ENCODE data around the gene BGN. TPM values are rescaled to one million over a fixed set of nuclear protein-coding genes. Genes with fewer than 3 reads are reported as not detected.

The BGN gene
- total RNA-seq, 1 experiment from 2014 or later: 0.83 TPM

DNA sequence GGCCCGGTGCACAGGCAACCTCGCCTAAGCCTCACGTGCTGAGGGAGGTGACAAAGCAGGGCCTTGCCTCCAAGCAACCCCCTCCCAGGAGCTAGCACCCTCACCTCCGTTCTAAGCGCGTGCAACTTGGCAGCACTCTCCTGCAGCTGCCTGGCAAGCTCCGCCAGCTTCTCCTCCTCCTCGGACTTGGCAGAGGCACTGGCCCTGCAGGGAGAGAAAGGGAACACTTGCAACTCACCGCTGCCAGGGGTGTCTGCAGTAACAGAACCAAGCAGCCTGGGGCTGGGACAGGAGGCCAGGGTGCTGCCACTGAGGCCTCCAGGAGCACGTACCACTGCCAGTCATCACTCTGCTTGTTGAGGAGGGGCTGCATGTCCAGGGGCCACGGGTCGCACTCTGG, 38.6 kb upstream of the BGN start:
- Histone ChIP-seq H3K27me3 (ENCODE audit: control insufficient read depth, insufficient read depth, low read length) (no peaks in the 10 kb centered on the region), H3K36me3 (replicated peaks; ENCODE audit: control insufficient read depth, insufficient read depth, low read length) (no peaks in the 10 kb centered on the region; the same call in 1 of the 2 replicates), H3K4me3 (ENCODE audit: insufficient read depth, low read depth, low read length) (no peak overlapping the region)
- no peak for DNase-seq

DNA sequence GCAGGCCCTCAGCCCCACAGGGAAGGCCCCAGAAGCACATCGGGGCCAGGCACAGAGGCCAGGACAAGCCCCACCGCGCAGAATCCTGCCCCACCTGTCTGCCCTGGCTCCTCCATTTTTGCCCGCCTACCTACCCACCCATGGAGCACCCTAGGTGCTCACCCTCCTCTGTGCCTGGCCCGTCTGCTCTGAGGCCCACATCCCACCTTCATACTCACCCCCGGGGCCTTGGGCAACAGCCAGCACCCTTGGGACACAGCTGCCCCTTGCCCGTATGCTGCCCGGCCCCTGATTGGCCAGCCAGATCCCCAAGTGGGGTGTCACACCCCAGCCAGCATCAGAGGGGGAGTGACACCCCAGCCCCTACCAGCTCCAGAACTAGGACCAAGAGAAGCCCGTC, 38.1 kb upstream of the BGN start:
- Histone ChIP-seq H3K36me3 (replicated peaks; ENCODE audit: control insufficient read depth, insufficient read depth, low read length) (no peaks in the 10 kb centered on the region; the same call in 1 of the 2 replicates), H3K27me3 (ENCODE audit: control insufficient read depth, insufficient read depth, low read length) (no peaks in the 10 kb centered on the region), H3K4me3 (ENCODE audit: insufficient read depth, low read depth, low read length) (no peak overlapping the region)
- no peak for DNase-seq

DNA sequence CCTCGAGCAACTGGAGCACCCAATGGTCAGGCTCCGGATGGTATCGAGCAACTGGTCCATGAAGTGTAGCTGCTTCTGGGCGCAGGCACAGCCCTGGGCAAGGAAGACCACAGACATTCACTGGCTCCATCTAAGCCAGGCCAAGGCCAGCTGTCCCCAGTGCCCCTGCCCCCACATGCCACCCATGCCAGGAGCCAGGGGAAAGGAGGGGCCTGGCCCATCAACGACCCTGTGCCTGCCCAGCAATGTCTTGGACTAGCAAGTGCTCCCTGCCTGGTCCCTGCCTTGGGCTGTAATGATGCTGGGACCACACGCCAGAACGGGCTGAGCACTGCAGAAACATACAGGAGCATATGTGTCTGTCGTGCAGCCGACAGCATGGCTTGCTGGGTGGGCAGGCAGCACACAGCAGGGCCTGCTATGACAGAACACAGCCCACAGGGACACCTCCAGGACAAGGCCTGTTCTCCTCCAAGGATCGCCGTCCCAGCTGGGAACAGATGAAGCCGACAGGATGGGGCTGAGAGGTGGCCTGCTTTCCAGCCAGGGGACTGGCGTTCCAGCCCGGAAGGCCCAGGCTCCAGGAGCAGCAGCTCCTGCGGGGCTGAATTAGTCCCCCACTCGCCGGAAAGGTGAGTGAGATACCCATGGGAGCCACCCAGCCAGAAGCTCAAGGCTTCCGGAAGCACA, 37.5 kb upstream of the BGN start:
- Histone ChIP-seq H3K27me3 (ENCODE audit: control insufficient read depth, insufficient read depth, low read length) (no peaks in the 10 kb centered on the region), H3K4me3 (ENCODE audit: insufficient read depth, low read depth, low read length) (no peak overlapping the region), H3K36me3 (replicated peaks; ENCODE audit: control insufficient read depth, insufficient read depth, low read length) (no peaks in the 10 kb centered on the region; the same call in 1 of the 2 replicates)
- DNase-seq: no peak

DNA sequence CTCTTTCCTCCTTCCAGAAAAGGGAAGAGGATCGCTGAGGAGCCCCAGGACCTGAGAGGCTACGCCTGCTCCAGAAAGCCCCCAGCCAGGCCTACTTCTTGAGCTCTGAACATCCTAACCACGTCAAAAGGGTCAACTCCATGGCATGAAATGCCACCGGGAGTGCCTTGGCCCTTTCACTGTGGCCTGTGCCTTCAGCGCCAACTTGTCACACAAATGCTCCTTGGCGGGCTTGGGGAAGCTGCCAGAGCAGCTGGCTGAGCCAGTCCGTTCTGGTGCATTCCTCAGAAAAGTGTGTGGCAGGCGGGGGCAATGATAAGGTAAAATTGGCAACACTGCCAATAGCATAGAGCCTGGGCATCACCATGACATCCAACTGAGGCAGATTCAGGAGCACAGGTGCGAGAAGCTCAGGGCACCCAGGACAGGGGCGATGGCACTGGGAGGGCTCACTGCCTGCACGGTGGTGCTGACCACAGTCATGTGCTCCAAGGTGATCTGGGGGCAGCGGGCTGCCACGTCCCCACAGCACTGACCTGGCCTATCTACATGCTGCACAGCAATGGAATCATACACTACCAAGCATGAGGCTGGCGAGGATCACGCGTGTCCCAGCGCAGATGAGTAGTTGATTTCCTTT, 36.8 kb upstream of the BGN start:
- no peaks in the 10 kb centered on the region for H3K27me3 ChIP-seq (ENCODE audit: control insufficient read depth, insufficient read depth, low read length)
- no peak for DNase-seq
- no peaks in the 10 kb centered on the region; the same call in 1 of the 2 replicates for H3K36me3 ChIP-seq (replicated peaks; ENCODE audit: control insufficient read depth, insufficient read depth, low read length)
- no peak overlapping the region for H3K4me3 ChIP-seq (ENCODE audit: insufficient read depth, low read depth, low read length)

DNA sequence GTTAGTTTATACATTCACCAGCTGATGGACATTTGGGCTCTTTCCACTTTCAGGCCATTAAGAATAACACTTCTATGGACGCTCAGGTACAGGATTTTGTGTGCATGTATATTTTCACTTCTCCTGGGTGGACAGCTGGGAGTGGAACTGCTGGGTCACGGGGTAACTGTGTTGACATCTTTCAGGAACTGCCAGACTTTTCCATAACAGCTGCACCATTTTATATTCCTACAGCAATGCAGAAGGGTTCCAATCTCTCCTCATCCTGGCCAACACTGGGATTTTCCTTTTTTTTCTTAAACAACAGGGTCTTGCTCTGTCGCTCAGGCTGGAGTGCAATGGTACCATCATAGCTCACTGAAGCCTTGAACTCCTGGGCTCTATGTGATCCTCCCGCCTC, 36.3 kb upstream of the BGN start:
- DNase-seq: no peak
- no peak overlapping the region for H3K4me3 ChIP-seq (ENCODE audit: insufficient read depth, low read depth, low read length)
- no peaks in the 10 kb centered on the region for H3K27me3 ChIP-seq (ENCODE audit: control insufficient read depth, insufficient read depth, low read length)
- H3K36me3 ChIP-seq (replicated peaks; ENCODE audit: control insufficient read depth, insufficient read depth, low read length): no peaks in the 10 kb centered on the region; the same call in 1 of the 2 replicates

DNA sequence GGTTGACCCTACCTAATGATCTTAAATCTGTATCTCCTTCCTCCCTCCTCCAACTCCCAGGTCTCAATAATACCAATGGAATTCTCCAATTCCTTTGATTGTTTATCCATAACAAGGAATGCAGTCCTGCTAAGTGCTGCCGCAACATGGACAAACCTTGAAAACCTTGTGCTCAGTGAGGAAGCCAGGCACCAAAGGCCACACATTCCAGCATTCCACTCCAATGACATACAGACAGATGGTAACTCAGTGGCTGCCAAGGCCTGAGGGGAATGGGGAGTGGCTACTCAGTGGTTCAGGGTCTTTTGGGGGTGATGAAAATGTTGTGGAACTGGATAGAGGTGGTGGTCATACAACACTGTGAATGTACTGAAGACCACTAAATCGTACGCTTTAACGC, 34.8 kb upstream of the BGN start:
- H3K27me3 ChIP-seq (ENCODE audit: control insufficient read depth, insufficient read depth, low read length): no peaks in the 10 kb centered on the region
- no peak overlapping the region for H3K4me3 ChIP-seq (ENCODE audit: insufficient read depth, low read depth, low read length)
- H3K36me3 ChIP-seq (replicated peaks; ENCODE audit: control insufficient read depth, insufficient read depth, low read length): no peaks in the 10 kb centered on the region; the same call in 1 of the 2 replicates
- no peak for DNase-seq

DNA sequence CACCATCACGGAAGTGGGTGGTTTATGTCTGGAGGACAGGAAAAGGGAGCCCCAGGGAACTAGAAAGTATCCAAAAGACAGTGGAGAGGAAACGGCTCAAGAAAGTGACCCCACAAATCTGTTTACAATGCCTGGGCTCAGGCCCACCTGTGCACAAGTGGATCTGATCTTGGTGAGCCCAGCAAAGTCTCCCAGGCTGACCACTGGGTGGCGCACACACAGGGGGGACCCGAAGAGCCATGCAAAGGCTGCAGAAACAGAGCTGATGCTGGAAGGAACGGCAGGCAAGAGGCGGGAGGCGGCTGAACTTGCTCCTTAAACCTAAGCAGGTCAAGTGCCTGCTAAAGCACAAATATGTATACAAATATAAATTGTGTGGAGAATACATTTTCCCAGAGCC, 34.0 kb upstream of the BGN start:
- Histone ChIP-seq H3K27me3 (ENCODE audit: control insufficient read depth, insufficient read depth, low read length) (no peaks in the 10 kb centered on the region), H3K36me3 (replicated peaks; ENCODE audit: control insufficient read depth, insufficient read depth, low read length) (no peaks in the 10 kb centered on the region; the same call in 1 of the 2 replicates), H3K4me3 (ENCODE audit: insufficient read depth, low read depth, low read length) (no peak overlapping the region)
- DNase-seq: peak; percentile 85

DNA sequence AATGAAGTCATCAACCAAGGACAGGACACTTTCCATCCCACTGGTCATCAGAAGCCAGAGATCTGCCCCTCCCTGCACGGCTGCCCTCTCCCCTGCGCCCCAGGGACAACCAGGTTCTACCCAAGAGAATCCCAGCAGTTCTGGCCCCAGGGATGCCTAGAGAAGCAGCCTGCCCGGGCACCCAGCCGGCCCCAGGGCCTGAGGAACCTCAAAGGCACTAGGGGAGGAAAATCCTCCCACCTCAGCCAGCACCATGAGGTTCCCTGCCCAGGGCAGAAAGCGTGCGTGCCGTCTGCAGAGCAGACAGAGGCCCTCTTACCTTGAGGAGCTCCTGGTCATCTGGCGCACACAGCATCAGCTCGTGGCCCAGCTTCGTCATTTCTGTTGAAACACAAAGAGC, 32.5 kb upstream of the BGN start:
- no peak overlapping the region for H3K4me3 ChIP-seq (ENCODE audit: insufficient read depth, low read depth, low read length)
- no peaks in the 10 kb centered on the region for H3K27me3 ChIP-seq (ENCODE audit: control insufficient read depth, insufficient read depth, low read length)
- H3K36me3 ChIP-seq (replicated peaks; ENCODE audit: control insufficient read depth, insufficient read depth, low read length): no peaks in the 10 kb centered on the region; the same call in 1 of the 2 replicates
- no peak for DNase-seq

DNA sequence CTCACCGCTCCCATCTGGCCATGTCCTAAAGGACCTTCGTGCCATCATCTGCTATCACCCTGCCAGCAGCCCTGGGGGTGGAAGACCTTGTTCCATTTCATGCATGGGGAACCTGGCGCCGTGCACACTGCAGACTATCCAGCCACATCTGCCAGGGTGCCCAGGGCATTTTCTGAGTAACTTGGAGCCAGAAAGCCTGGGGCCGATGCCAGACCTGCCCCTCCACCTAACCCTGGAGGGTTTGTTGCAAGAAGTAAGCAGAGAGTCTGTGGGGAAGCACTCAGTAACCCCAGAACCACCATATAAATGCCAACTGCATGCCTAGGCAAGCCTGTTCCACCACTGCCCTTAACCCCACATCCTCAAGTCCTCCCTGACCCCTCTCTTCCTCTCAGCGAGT, 31.7 kb upstream of the BGN start:
- no peaks in the 10 kb centered on the region; the same call in 1 of the 2 replicates for H3K36me3 ChIP-seq (replicated peaks; ENCODE audit: control insufficient read depth, insufficient read depth, low read length)
- H3K4me3 ChIP-seq (ENCODE audit: insufficient read depth, low read depth, low read length): no peak overlapping the region
- DNase-seq: no peak
- no peaks in the 10 kb centered on the region for H3K27me3 ChIP-seq (ENCODE audit: control insufficient read depth, insufficient read depth, low read length)

DNA sequence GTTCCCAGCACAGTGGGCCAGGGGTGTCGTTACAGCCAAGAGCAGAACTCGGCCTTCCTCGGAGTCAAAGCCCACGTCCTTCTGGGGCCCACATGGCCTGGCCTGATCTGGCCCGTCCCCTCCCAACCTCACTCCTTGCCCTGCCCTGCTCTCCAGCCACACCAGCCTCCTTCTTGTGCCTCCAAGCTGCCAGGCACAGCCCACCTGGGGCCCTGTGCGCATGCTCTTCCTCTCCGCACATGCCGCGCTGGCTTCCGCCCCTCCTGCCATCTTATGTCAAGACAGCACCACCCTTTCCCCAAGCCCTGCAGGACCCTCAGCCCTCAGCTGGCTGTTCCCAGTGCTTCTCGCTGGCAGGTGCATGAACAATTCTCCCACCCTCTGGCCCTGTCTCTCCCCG, 31.2 kb upstream of the BGN start:
- Histone ChIP-seq H3K36me3 (replicated peaks; ENCODE audit: control insufficient read depth, insufficient read depth, low read length) (no peaks in the 10 kb centered on the region; the same call in 1 of the 2 replicates), H3K4me3 (ENCODE audit: insufficient read depth, low read depth, low read length) (no peak overlapping the region), H3K27me3 (ENCODE audit: control insufficient read depth, insufficient read depth, low read length) (no peaks in the 10 kb centered on the region)
- no peak for DNase-seq

DNA sequence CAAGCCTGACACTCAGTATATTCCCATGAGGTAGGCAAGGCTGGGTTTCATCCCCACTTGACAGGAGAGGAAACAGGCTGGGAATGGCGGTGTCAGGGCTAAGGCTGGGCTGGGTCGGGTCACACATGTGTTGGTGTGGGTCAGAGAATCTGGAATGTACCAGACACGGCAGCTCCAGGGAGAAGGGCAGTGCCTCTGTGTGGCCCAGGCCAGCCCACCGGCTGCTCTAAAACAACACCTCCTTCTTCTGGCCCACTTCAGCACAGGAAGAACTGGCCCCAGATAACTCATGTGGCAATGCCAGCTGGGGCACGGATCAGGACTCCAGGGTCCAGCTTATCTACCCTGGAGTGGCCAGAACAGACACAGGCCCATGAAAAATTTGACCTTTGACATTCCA, 30.7 kb upstream of the BGN start:
- Histone ChIP-seq H3K36me3 (replicated peaks; ENCODE audit: control insufficient read depth, insufficient read depth, low read length) (no peaks in the 10 kb centered on the region; the same call in 1 of the 2 replicates), H3K4me3 (ENCODE audit: insufficient read depth, low read depth, low read length) (no peak overlapping the region), H3K27me3 (ENCODE audit: control insufficient read depth, insufficient read depth, low read length) (no peaks in the 10 kb centered on the region)
- no peak for DNase-seq

DNA sequence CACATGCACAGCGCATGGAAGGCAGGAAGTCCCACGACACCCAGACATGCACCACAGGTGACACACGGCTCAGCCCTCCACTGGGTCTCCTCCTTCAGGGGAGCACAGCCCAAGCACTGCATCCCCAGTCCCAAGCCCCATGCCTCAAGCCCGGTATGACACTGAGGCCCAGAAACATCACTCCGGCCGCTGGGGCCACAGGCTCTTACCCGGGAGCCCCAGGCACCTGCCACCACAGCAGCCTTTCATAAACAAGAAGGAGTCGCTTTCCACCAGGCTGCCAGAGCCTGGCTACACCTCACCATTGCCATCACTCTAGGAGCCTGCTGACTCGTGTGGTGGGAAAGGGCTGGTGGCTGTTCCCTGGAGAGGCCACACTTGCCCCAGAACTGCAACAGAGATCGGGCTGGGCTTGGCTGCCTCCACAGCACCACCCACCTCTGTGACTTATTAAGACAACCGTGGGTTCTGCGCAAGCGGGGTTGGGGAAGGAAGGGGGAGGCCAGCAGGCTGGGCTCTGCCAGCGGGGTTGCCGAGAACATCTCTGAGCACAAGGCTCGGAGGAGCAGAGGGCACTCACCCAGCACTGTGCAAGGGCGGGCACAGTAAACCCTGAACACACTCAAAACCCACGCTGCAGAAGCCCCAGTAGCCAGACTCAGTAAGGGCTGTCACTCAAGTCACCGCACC, 28.9 kb upstream of the BGN start:
- DNase-seq: no peak
- Histone ChIP-seq H3K4me3 (ENCODE audit: insufficient read depth, low read depth, low read length) (no peak overlapping the region), H3K36me3 (replicated peaks; ENCODE audit: control insufficient read depth, insufficient read depth, low read length) (no peaks in the 10 kb centered on the region; the same call in 1 of the 2 replicates), H3K27me3 (ENCODE audit: control insufficient read depth, insufficient read depth, low read length) (no peaks in the 10 kb centered on the region)

DNA sequence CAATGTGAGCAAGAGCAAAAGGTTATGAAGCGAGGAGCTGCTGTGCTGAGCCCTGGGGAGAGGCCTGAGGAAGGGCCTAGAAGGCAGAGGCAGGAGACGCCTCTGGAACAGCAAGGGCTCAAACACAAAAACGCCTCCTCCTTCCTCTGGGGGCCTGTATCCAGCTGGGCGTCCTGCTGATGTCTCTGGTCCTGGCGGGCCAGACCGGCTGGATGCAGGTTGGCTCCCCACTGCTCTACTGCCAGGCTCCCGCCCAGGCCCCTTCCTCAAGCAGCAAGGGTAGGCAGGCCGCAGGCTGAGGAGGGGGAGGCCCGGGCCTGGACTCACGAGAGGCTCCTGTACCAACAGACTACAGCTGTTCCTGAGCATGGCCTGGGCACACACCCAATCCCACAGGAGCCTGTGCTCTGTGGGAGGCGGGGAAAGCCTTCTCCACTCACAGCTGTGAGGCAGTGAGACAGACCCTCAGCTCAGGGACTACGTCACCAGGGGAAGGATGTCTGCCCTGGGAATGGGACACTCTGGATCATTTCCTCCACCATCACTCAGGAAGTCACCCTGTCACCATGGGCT, 26.7 kb upstream of the BGN start:
- Histone ChIP-seq H3K36me3 (replicated peaks; ENCODE audit: control insufficient read depth, insufficient read depth, low read length) (no peaks in the 10 kb centered on the region; the same call in 1 of the 2 replicates), H3K27me3 (ENCODE audit: control insufficient read depth, insufficient read depth, low read length) (no peaks in the 10 kb centered on the region), H3K4me3 (ENCODE audit: insufficient read depth, low read depth, low read length) (no peak overlapping the region)
- no peak for DNase-seq

DNA sequence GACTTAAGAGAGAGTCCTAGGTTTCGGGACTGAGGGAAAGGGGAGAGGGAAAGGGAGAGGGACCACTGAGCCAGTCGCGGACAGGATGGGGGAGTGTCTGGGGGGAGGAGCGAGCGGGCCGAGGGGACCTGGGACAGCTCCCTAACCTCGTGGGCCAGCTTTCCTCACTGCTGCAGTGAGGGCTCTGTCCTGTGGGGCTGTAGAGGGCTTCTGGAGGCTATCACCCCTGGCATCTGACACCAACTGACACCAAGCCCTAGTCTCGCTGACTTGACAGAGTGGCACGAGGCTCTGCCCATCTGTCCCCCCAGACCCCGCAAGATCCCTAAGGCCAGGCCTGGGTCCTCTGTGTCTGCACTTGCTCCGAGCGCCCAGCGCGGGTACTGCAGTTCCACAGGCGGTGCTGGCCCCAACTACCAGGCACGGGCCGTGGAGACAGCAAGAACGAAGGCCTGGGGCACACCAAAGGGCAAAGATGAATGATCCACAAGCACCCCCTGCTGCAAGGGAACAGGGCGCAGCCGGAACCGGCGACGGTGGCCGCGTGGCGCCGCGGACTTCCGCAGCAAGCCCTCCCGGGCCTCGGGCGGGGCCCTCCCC, 24.9 kb upstream of the BGN start:
- peak overlapping the region; percentile 77 for H3K4me3 ChIP-seq (ENCODE audit: insufficient read depth, low read depth, low read length)
- H3K27me3 ChIP-seq (ENCODE audit: control insufficient read depth, insufficient read depth, low read length): peaks cover 7% of the 10 kb centered on the region
- no peaks in the 10 kb centered on the region; the same call in 1 of the 2 replicates for H3K36me3 ChIP-seq (replicated peaks; ENCODE audit: control insufficient read depth, insufficient read depth, low read length)
- peak; percentile 82 for DNase-seq

Data from H7 (cell line).